Jurkat, Clone E6-1 (cell line): Measurements from ENCODE around the gene KCNQ2.
A peak's percentile ranks its signal among the peaks of the same experiment; 100 is the strongest.

Experiments used
- DNase-seq: peaks from one replicate; pipeline ENCODE4 v3.0.0-alpha.2; 2011; ENCODE audit warnings: low read depth, low spot score
- H3K4me3 ChIP-seq: 2 replicates; pipeline ENCODE4 v1.5.1; 2011; ENCODE audit warnings: mild to moderate bottlenecking, low read length, control low read depth, moderate library complexity

Gene KCNQ2

GRCh38 chr20:63503524-63503923, 31.1 kb upstream of the KCNQ2 start:
- DNase-seq, result no peak
- no peak overlapping the region for H3K4me3 ChIP-seq

- DNase-seq, result no peak
Measured at GRCh38 chr20:63502671-63503172, 30.3 kb upstream of the KCNQ2 start.

GRCh38 chr20:63501818-63502670, 29.6 kb upstream of the KCNQ2 start:
- no peak overlapping the region for H3K4me3 ChIP-seq

More at GRCh38 chr20:63502671-63503172, 30.3 kb upstream of the KCNQ2 start:
- no peak overlapping the region for H3K4me3 ChIP-seq

GRCh38 chr20:63500902-63501817, 28.7 kb upstream of the KCNQ2 start:
- no peak overlapping the region for H3K4me3 ChIP-seq
- no peak for DNase-seq

More at GRCh38 chr20:63501818-63502670, 29.6 kb upstream of the KCNQ2 start:
- no peak for DNase-seq

GRCh38 chr20:63500151-63500901, 27.9 kb upstream of the KCNQ2 start:
- no peak for DNase-seq

GRCh38 chr20:63499338-63499969, 27.0 kb upstream of the KCNQ2 start:
- peak overlapping the region; percentile 28 for H3K4me3 ChIP-seq
- no peak for DNase-seq

More at GRCh38 chr20:63500151-63500901, 27.9 kb upstream of the KCNQ2 start:
- no peak overlapping the region for H3K4me3 ChIP-seq

GRCh38 chr20:63498960-63499337, 26.5 kb upstream of the KCNQ2 start, which contains the start of gene EEF1A2:
Gene EEF1A2 (minus strand): TSS chr20:63499083. CDS start chr20:63497763, 1,320 bp downstream.
- H3K4me3 ChIP-seq, result peak within 1 kb of the TSS; percentile 28
- DNase-seq, result no peak

GRCh38 chr20:63497946-63498935, 25.8 kb upstream of the KCNQ2 start:
- no peak for DNase-seq
- H3K4me3 ChIP-seq, result no peak overlapping the region

- no peak overlapping the region for H3K4me3 ChIP-seq
Measured at GRCh38 chr20:63497138-63497945, 24.9 kb upstream of the KCNQ2 start.

GRCh38 chr20:63496596-63497120, 24.2 kb upstream of the KCNQ2 start:
- DNase-seq, result no peak
- H3K4me3 ChIP-seq, result no peak overlapping the region

More at GRCh38 chr20:63497138-63497945, 24.9 kb upstream of the KCNQ2 start:
- DNase-seq, result no peak

- no peak for DNase-seq
- H3K4me3 ChIP-seq, result peak overlapping the region; percentile 13; the same call in 1 of the 2 replicates
Measured at GRCh38 chr20:63495741-63496595, 23.5 kb upstream of the KCNQ2 start.

- DNase-seq, result no peak
- no peak overlapping the region for H3K4me3 ChIP-seq
Measured at GRCh38 chr20:63495167-63495720, 22.8 kb upstream of the KCNQ2 start.

GRCh38 chr20:63494420-63495166, 22.1 kb upstream of the KCNQ2 start:
- no peak for DNase-seq
- no peak overlapping the region for H3K4me3 ChIP-seq

GRCh38 chr20:63494084-63494419, 21.6 kb upstream of the KCNQ2 start:
- no peak overlapping the region for H3K4me3 ChIP-seq
- no peak for DNase-seq
